IMR-90 (cell line): ENCODE results near the gene STX4. TPM values are rescaled to one million over a fixed set of nuclear protein-coding genes. Genes with fewer than 3 reads are reported as not detected.

Source experiments
- ATAC-seq: fragments of 200-7000 bp; cut with Tn5 transposase; 2 replicates; pipeline ENCODE4 v1.9.1; 2020; ENCODE audit warnings: low read depth, mild to moderate bottlenecking, moderate library complexity
- BruUV-seq: library from RNA; stranded (reverse); fragments of 400-500 nt; replicated peaks from 2 replicates; lab custom pipeline; 2021; lab: Mats Ljungman, UMichigan
- CTCF ChIA-PET: fragments of 300-600 bp; formaldehyde crosslinking; extraction: SDS; loops from one replicate; lab custom pipeline; 2021; ENCODE audit warnings: antibody characterized with exemption; lab: Yijun Ruan, JAX
- POLR2A ChIA-PET: fragments of 300-600 bp; sonication (Branson Sonifier 250); formaldehyde crosslinking; loops from one replicate; lab custom pipeline; 2022; ENCODE audit warnings: antibody characterized with exemption; ENCODE audit not compliant: unreplicated experiment; lab: Charles Lee
- DNase-seq: peaks from one replicate; pipeline ENCODE4 v3.0.0; 2013
- H2AFZ ChIP-seq: replicated peaks from 2 replicates; pipeline ENCODE3; 2013; ENCODE audit warnings: low read length, mild to moderate bottlenecking; ENCODE audit not compliant: poor library complexity
- H2AK5ac ChIP-seq: 2 replicates; pipeline ENCODE4 v1.6.1; 2013; ENCODE audit warnings: low read depth, low read length, inconsistent platforms
- H2AK9ac ChIP-seq: replicated peaks from 2 replicates; pipeline ENCODE3; 2013; ENCODE audit warnings: mild to moderate bottlenecking, low read depth, low read length, moderate library complexity; ENCODE audit not compliant: poor library complexity
- H2BK120ac ChIP-seq: 2 replicates; pipeline ENCODE4 v1.6.1; 2013; ENCODE audit warnings: low read depth, low read length, inconsistent platforms
- H2BK15ac ChIP-seq: 3 replicates; pipeline ENCODE4 v1.6.1; 2013; ENCODE audit warnings: low read depth, low read length, inconsistent platforms
- H2BK20ac ChIP-seq: 2 replicates; pipeline ENCODE4 v1.6.1; 2013; ENCODE audit warnings: low read depth, mild to moderate bottlenecking, inconsistent platforms, low read length, moderate library complexity
- H2BK5ac ChIP-seq: 2 replicates; pipeline ENCODE4 v1.6.1; 2013; ENCODE audit warnings: mild to moderate bottlenecking, low read depth, low read length, inconsistent platforms; ENCODE audit not compliant: poor library complexity, severe bottlenecking
- H3K14ac ChIP-seq: replicated peaks from 2 replicates; pipeline ENCODE4 v1.6.1; 2013; ENCODE audit warnings: low read depth, low read length, inconsistent platforms
- H3K18ac ChIP-seq: 2 replicates; pipeline ENCODE4 v1.6.1; 2013; ENCODE audit warnings: low read depth, low read length, control low read depth
- H3K23ac ChIP-seq: 2 replicates; pipeline ENCODE4 v1.6.1; 2013; ENCODE audit warnings: low read depth, low read length, inconsistent platforms
- H3K27ac ChIP-seq: 2 replicates; pipeline ENCODE4 v1.5.1; 2013; ENCODE audit warnings: mild to moderate bottlenecking, control low read depth, low read length; ENCODE audit not compliant: insufficient read depth
- H3K27me3 ChIP-seq: 2 replicates; pipeline ENCODE4 v1.6.1; 2013; ENCODE audit warnings: low read length; ENCODE audit not compliant: control insufficient read depth, insufficient read depth
- H3K36me3 ChIP-seq: 2 replicates; pipeline ENCODE4 v1.6.1; 2013; ENCODE audit warnings: low read length, mixed read lengths; ENCODE audit not compliant: control insufficient read depth, insufficient read depth
- H3K4ac ChIP-seq: 2 replicates; pipeline ENCODE4 v1.6.1; 2013; ENCODE audit warnings: low read depth, low read length, inconsistent platforms
- H3K4me1 ChIP-seq: 2 replicates; pipeline ENCODE4 v1.6.1; 2013; ENCODE audit warnings: low read length, mixed read lengths; ENCODE audit not compliant: control insufficient read depth, insufficient read depth
- H3K4me2 ChIP-seq: 2 replicates; pipeline ENCODE4 v1.6.1; 2013; ENCODE audit warnings: low read depth, mild to moderate bottlenecking, control low read depth, low read length, moderate library complexity
- H3K4me3 ChIP-seq: 2 replicates; pipeline ENCODE4 v1.5.1; 2013; ENCODE audit warnings: low read depth, mild to moderate bottlenecking, control low read depth, low read length, moderate library complexity; ENCODE audit not compliant: insufficient read depth
- H3K56ac ChIP-seq: 2 replicates; pipeline ENCODE4 v1.6.1; 2013; ENCODE audit warnings: low read length, inconsistent platforms; ENCODE audit not compliant: insufficient read depth; ENCODE audit errors: extremely low read depth
- H3K79me1 ChIP-seq, 2 experiments: 2 replicates each; pipeline ENCODE4 v1.6.1; 2013; ENCODE audit warnings: low read length in 2 of 2, inconsistent platforms in 1 of 2, low read depth in 1 of 2
- H3K9ac ChIP-seq: 2 replicates; pipeline ENCODE4 v1.6.1; 2013; ENCODE audit warnings: low read depth, low read length, control low read depth
- H3K9me1 ChIP-seq: 2 replicates; pipeline ENCODE4 v1.6.1; 2013; ENCODE audit warnings: low read length, inconsistent platforms; ENCODE audit not compliant: insufficient read depth
- H3K9me3 ChIP-seq: 2 replicates; pipeline ENCODE4 v1.6.1; 2013; ENCODE audit warnings: low read length; ENCODE audit not compliant: control insufficient read depth, insufficient read depth
- H4K20me1 ChIP-seq: 2 replicates; pipeline ENCODE4 v1.6.1; 2013; ENCODE audit warnings: low read length, inconsistent platforms; ENCODE audit not compliant: insufficient read depth
- H4K5ac ChIP-seq: 2 replicates; pipeline ENCODE4 v1.6.1; 2013; ENCODE audit warnings: mild to moderate bottlenecking, low read depth, low read length, control low read depth
- H4K8ac ChIP-seq, 2 experiments: 2 replicates each; pipeline ENCODE4 v1.6.1; 2013; ENCODE audit warnings: low read depth in 2 of 2, low read length in 2 of 2, control low read depth in 1 of 2, inconsistent platforms in 1 of 2
- H4K91ac ChIP-seq: 2 replicates; pipeline ENCODE4 v1.6.1; 2013; ENCODE audit warnings: low read depth, low read length, inconsistent platforms; ENCODE audit not compliant: insufficient read depth
- CEBPB ChIP-seq: IDR thresholded peaks from 2 replicates; pipeline ENCODE4 v1.6.1; 2012; ENCODE audit warnings: low read depth, low read length, improper control_type of control experiment
- MAZ ChIP-seq: IDR thresholded peaks from 2 replicates; pipeline ENCODE4 v1.6.1; 2012; ENCODE audit warnings: low read depth, mild to moderate bottlenecking, low read length, improper control_type of control experiment, moderate library complexity, borderline replicate concordance
- NFE2L2 ChIP-seq: fragments of 150-350 bp; IDR thresholded peaks from 2 replicates; pipeline ENCODE4 v1.6.1; 2016; ENCODE audit warnings: low read depth, mild to moderate bottlenecking, low read length
- RCOR1 ChIP-seq: IDR thresholded peaks from 2 replicates; pipeline ENCODE4 v1.6.1; 2012; ENCODE audit warnings: mild to moderate bottlenecking, low read length, improper control_type of control experiment; ENCODE audit not compliant: insufficient replicate concordance
- WGBS, 2 experiments: methylation state at CpG; one replicate each; pipeline versions ENCODE4 v1.1.5 to v1.1.7; 2013; ENCODE audit warnings: missing lambda C conversion rate in 2 of 2; ENCODE audit not compliant: insufficient read length in 1 of 2; ENCODE audit errors: extremely low coverage in 2 of 2; 5-methylcytosine and 5-hydroxymethylcytosine counted together
- dilution Hi-C: fragments of 300-500 bp; cut with HindIII; formaldehyde crosslinking; loops from one replicate; pipeline ENCODE4 v1.14.3; 2018; ENCODE audit warnings: low sequenced_read_pairs; ENCODE audit not compliant: unreplicated experiment
- in situ Hi-C: fragments of 300-500 bp; cut with MboI; formaldehyde crosslinking; loops from 3 replicates; pipeline ENCODE4 v1.14.3; 2019; ENCODE audit warnings: low sequenced_read_pairs, inconsistent platforms, mixed read lengths
- intact Hi-C: fragments of 100-400 bp; cut with micrococcal nuclease; formaldehyde crosslinking; loops from 2 replicates; pipeline ENCODE4 v1.10.0; 2022
- polyA plus RNA-seq, 3 experiments: library from polyadenylated mRNA; depleted of rRNA; stranded (reverse); fragments of >200 nt; gene quantifications; 2 replicates each; pipeline ENCODE4 v1.2.3, GENCODE V29; 2012; ENCODE audit warnings: low replicate concordance in 1 of 3
- total RNA-seq: library from RNA; depleted of rRNA; stranded (reverse); fragments of >200 nt; gene quantifications from 2 replicates; pipeline ENCODE4 v1.2.3, GENCODE V29; 2012

STX4 gene
- total and polyA plus RNA-seq, 2 of the 4 experiments (the other 2 are of a cell fraction): 23.5 to 67.9 TPM

DNA sequence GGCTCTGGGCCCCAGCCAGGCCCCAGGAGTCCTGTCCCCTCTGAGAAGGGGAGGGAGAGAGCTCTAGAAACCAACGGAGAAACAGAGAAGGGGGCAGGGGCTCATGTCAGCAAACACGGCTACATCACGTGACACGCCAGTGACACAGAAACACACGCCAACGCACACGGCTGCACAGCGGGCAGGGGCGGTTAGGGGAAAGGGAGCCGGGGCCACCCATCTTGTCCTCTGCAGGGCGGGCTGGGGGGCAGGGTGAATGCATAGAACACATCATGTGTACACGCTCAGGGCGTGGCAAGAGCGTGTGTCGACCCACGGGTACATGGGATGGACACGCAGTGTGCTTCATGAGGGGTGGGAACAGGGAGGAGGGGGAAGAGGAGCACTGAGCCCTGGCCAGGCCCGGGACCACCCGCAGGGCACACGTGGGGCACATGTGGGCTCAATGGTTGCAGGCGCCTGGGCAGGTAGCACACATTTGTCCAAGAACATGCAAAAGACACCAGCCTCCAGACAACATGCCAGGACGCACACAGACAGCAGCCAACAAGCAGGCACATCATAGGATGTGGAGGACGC, 43.8 kb upstream of the STX4 start:
- Histone ChIP-seq H4K8ac (no peak overlapping the region), H2BK5ac (no peak overlapping the region), H3K4me1 (peaks cover 8% of the 10 kb centered on the region), H3K36me3 (peaks cover 5% of the 10 kb centered on the region; the same call in 1 of the 2 replicates), H3K9ac (no peak overlapping the region), H3K79me1 (peaks cover 0 to 16% of the 10 kb centered on the region in 2 experiments; a peak in 2 of 4 replicates), H2AK5ac (no peak overlapping the region), H3K18ac (no peak overlapping the region), H3K27ac (no peak overlapping the region), H2AK9ac (peak overlapping the region; percentile 31), H4K91ac (no peak overlapping the region), H3K4me2 (no peak overlapping the region), H3K4ac (no peak overlapping the region), H3K56ac (no peak overlapping the region), H2BK15ac (no peak overlapping the region), H2BK120ac (no peak overlapping the region), H3K9me1 (no peaks in the 10 kb centered on the region; the same call in none of the 2 replicates), H3K14ac (no peak overlapping the region), H2AFZ (peak overlapping the region; percentile 32), H4K20me1 (no peaks in the 10 kb centered on the region), H2BK20ac (no peak overlapping the region), H3K23ac (no peak overlapping the region), H3K4me3 (no peak overlapping the region), H4K5ac (no peak overlapping the region), H3K27me3 (no peaks in the 10 kb centered on the region), H3K9me3 (no peaks in the 10 kb centered on the region)
- ATAC-seq: no peak
- no TSS peak for BruUV-seq
- ChIA-PET CTCF (no interaction called here), POLR2A (no interaction called here)
- intact Hi-C loops (no loop called here), dilution Hi-C loops (no loop called here), in situ Hi-C loops (loop anchor here (10.0 to 25.0 kb wide), 4 partner anchors 95 to 875 kb away; partner anchors contain the start of genes PRSS53 and ZNF843)
- no peak for TF ChIP-seq NFE2L2
- no peak for TF ChIP-seq CEBPB
- no peak for TF ChIP-seq MAZ
- no peak for TF ChIP-seq RCOR1
- WGBS, 2 experiments: 91% methylated on average over 16 of the region's 23 CpGs; no CpG with 5 or more reads in 1 of the 2 experiments
- DNase-seq: no peak
